ENCODE measurements around the gene NSMCE3.

- TF ChIP-seq POLR2A (IDR thresholded peaks at IDR 0.05), result no peak
- TF ChIP-seq, protein P1, sequence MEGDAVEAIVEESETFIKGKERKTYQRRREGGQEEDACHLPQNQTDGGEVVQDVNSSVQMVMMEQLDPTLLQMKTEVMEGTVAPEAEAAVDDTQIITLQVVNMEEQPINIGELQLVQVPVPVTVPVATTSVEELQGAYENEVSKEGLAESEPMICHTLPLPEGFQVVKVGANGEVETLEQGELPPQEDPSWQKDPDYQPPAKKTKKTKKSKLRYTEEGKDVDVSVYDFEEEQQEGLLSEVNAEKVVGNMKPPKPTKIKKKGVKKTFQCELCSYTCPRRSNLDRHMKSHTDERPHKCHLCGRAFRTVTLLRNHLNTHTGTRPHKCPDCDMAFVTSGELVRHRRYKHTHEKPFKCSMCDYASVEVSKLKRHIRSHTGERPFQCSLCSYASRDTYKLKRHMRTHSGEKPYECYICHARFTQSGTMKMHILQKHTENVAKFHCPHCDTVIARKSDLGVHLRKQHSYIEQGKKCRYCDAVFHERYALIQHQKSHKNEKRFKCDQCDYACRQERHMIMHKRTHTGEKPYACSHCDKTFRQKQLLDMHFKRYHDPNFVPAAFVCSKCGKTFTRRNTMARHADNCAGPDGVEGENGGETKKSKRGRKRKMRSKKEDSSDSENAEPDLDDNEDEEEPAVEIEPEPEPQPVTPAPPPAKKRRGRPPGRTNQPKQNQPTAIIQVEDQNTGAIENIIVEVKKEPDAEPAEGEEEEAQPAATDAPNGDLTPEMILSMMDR (IDR thresholded peaks at IDR 0.05), result no peak
Observed at GRCh38 chr15:29311696-29312095, 42.1 kb upstream of the NSMCE3 start.

All from body of pancreas (tissue), 4 donors.